Neural crest cell (in vitro differentiated cells): ENCODE results near the gene CHST6. TPM values are rescaled to one million over a fixed set of nuclear protein-coding genes. Genes with fewer than 3 reads are reported as not detected.
"Not testable (repeated sequence)": the region's sequence is repeated elsewhere in the genome, so short reads cannot be mapped to it uniquely, and the experiment has no call there.

Experiments
- DNase-seq: peaks from one replicate; pipeline ENCODE4 v3.0.0; 2021; ENCODE audit warnings: low read depth, mixed read lengths, low spot score
- H3K27ac Mint-ChIP-seq: one replicate; pipeline ENCODE4 v1.8.0; 2021; ENCODE audit warnings: mild to moderate bottlenecking, mixed read lengths; ENCODE audit not compliant: unreplicated experiment
- H3K27me3 Mint-ChIP-seq: 2 replicates; pipeline ENCODE4 v1.8.0; 2021; ENCODE audit warnings: low read depth, mild to moderate bottlenecking, mixed read lengths
- H3K36me3 Mint-ChIP-seq: 2 replicates; pipeline ENCODE4 v1.8.0; 2021; ENCODE audit warnings: low read depth, mild to moderate bottlenecking, mixed read lengths
- H3K4me1 Mint-ChIP-seq: 2 replicates; pipeline ENCODE4 v1.8.0; 2021; ENCODE audit warnings: mixed read lengths
- H3K4me3 Mint-ChIP-seq: one replicate; pipeline ENCODE4 v1.8.0; 2021; ENCODE audit warnings: mild to moderate bottlenecking, mixed read lengths
- H3K9me3 Mint-ChIP-seq: 2 replicates; pipeline ENCODE4 v1.8.0; 2021; ENCODE audit warnings: mixed read lengths
- total RNA-seq: library from RNA; stranded (reverse); gene quantifications from 2 replicates; pipeline ENCODE4 v1.2.1, GENCODE V29; 2021
- TF ChIP-seq, protein P1 (sequence below): fragments of 200-600 bp; sonication (generic); conservative IDR thresholded peaks from 2 replicates; pipeline ENCODE4 v1.5.0; 2021; ENCODE audit warnings: antibody characterized with exemption, mild to moderate bottlenecking

Gene CHST6
- total RNA-seq, 1 donor from 2014 or later: 23.1 TPM

DNA sequence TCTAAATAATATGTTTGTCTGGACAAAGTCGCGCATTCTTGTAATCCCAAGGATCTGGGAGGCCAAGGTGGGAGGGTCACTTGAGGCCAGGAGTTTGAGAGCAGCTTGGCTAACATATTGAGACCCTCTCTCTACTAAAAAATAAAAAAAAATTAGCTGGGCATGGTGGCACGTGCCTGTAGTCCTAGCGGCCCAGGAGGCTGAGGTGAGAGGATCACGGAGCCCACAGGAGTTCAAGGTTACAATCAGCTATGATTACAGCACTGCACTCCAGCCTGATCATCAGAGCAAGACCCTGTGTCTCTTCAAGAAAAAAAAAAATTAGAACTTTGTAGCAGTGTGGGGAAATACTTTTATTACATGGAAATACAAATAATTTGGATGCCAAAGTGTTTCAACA is 6.1 kb upstream of the CHST6 start:
- TF ChIP-seq, protein P1, sequence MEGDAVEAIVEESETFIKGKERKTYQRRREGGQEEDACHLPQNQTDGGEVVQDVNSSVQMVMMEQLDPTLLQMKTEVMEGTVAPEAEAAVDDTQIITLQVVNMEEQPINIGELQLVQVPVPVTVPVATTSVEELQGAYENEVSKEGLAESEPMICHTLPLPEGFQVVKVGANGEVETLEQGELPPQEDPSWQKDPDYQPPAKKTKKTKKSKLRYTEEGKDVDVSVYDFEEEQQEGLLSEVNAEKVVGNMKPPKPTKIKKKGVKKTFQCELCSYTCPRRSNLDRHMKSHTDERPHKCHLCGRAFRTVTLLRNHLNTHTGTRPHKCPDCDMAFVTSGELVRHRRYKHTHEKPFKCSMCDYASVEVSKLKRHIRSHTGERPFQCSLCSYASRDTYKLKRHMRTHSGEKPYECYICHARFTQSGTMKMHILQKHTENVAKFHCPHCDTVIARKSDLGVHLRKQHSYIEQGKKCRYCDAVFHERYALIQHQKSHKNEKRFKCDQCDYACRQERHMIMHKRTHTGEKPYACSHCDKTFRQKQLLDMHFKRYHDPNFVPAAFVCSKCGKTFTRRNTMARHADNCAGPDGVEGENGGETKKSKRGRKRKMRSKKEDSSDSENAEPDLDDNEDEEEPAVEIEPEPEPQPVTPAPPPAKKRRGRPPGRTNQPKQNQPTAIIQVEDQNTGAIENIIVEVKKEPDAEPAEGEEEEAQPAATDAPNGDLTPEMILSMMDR: no peak
- no peaks in the 10 kb centered on the region for H3K36me3 Mint-ChIP-seq
- H3K4me3 Mint-ChIP-seq: no peak overlapping the region
- no peaks in the 10 kb centered on the region for H3K27me3 Mint-ChIP-seq
- no peak overlapping the region for H3K27ac Mint-ChIP-seq
- no peak for DNase-seq
- H3K9me3 Mint-ChIP-seq: no peaks in the 10 kb centered on the region
- H3K4me1 Mint-ChIP-seq: peaks cover 1% of the 10 kb centered on the region

DNA sequence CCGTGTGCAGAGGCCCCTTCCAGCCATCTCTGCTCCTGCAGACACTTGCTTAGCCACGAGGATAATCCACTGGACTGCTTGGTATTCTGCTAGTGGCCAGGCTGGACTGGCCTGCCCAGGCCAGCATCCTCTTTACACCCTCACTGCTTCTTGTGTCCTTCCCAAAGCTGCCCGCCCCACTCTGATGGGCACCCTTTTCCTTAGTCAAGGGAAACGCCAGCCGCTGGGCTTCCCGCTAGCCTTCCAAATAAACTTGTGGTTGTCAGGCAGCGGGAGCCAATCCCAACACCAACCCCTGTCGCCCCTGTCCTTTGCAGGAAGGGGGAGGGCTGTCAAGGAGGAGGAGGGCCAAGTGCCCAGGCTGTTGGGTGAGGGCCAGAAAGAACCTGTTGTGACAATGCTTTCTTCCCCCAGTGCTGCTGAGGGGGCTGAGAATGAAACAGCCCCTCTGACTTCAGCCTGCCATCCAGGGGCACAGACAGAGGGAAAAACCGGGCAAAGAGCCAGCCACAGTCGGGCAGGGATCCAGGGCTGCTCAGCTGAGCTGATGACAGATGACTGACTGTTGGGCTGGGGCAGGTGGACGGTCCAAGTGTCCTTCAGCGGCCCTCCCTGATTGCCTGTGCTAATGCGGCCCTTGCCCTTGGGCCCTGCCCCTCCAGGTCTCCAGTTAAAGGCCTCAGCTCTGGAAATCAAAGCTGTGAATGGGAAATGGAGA is 3.5 kb upstream of the CHST6 start:
- DNase-seq, H3K4me1 Mint-ChIP-seq, H3K27ac Mint-ChIP-seq, H3K4me3 Mint-ChIP-seq, H3K27me3 Mint-ChIP-seq, H3K9me3 Mint-ChIP-seq, H3K36me3 Mint-ChIP-seq: not testable (repeated sequence)

DNA sequence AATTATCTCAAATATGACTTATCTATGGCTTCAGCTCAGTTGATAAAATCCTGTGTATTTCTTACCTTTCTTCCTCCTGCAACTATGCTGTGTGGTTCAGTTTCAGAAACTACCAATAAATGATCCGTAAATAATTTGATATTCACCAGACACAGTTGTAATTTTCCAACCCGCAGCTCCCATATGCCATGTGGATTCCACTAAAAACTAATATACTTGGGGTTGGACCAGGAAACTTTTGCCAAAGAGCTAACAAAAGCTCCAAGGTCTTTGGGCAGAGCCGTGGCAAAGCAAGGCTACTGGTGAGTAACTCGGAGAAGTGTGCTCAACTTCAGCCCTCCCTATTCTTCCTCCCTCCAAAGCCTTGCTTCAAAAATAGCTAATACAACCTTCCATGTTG is 2.3 kb upstream of the CHST6 start:
- no peak overlapping the region for H3K27ac Mint-ChIP-seq
- no peaks in the 10 kb centered on the region for H3K36me3 Mint-ChIP-seq
- DNase-seq: no peak
- peaks cover 8% of the 10 kb centered on the region for H3K27me3 Mint-ChIP-seq
- TF ChIP-seq, protein P1: no peak
- peaks cover 12% of the 10 kb centered on the region for H3K4me1 Mint-ChIP-seq
- no peaks in the 10 kb centered on the region for H3K9me3 Mint-ChIP-seq
- no peak overlapping the region for H3K4me3 Mint-ChIP-seq

DNA sequence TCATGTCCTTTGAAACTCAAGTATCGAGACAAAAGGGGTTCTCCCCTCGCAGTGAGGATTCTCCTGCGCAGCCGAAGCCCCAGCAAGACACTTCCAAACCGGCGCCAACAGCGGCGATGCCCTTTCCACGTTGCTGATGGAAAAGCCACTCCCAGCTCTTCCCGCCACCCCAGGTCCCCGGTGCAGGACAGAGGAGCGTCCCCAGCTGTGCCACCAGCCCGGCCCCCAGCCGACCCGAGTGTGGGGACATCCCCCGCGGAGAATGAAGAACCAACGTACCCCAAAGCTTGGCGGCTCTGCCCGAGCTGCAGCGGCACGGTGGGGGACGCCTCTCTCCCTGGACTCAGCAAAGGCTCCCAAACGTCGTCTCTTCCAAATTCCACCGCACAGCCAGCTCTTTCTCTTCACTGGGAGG is 573 bp downstream of the CHST6 start:
- peak; percentile 18 for DNase-seq
- TF ChIP-seq, protein P1: no peak
- no peaks in the 10 kb centered on the region for H3K36me3 Mint-ChIP-seq
- peaks cover 8% of the 10 kb centered on the region for H3K27me3 Mint-ChIP-seq
- peaks cover 12% of the 10 kb centered on the region for H3K4me1 Mint-ChIP-seq
- H3K27ac Mint-ChIP-seq: peak overlapping the region; percentile 87
- H3K9me3 Mint-ChIP-seq: no peaks in the 10 kb centered on the region
- peak overlapping the region; percentile 91 for H3K4me3 Mint-ChIP-seq

DNA sequence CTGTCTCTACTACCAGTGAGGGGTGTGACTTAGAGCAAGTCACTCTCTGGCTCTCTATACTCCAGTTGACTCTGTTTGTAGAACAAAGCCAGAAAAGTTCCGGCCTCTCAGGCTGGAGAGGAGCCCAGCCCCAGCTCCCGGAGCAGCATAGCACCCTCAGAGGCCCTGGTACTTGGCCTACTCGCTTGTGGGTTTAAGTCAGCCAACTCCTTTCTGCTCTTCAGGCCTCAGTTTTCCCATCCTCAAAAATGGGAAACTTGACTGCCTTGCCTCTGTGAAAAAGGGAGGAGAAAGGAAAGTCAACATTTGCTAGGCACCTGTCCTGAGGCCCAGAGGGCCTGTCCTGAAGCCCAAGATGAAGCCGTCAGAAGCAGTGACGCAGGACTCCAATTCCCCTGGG is 1.1 kb downstream of the CHST6 start:
- H3K27me3 Mint-ChIP-seq: peaks cover 8% of the 10 kb centered on the region
- no peak for DNase-seq
- H3K36me3 Mint-ChIP-seq: no peaks in the 10 kb centered on the region
- TF ChIP-seq, protein P1: no peak
- no peaks in the 10 kb centered on the region for H3K9me3 Mint-ChIP-seq
- peak overlapping the region; percentile 91 for H3K4me3 Mint-ChIP-seq
- no peak overlapping the region for H3K27ac Mint-ChIP-seq
- H3K4me1 Mint-ChIP-seq: peaks cover 12% of the 10 kb centered on the region

DNA sequence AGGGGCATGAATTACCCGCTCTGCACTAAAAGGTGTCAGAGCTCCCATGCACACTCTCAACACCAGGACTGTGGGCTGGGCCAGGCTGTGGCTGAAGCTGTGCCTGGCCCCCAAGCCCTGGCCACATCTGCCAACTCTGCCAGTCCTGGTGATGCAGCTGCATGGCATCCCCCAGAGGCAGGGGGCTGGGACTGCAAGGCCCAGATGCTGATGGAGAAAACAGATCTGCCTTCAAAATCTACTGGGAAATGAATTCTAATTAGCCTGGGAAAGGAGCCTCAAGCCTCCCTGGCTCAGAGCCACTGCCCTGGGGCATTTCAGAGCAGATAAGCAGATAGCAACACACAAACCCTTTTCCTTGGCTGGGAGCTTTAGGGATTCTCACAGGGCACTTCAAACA is 3.4 kb downstream of the CHST6 start:
- DNase-seq: no peak
- Mint-ChIP-seq H3K4me3 (peak overlapping the region; percentile 47), H3K27me3 (peaks cover 8% of the 10 kb centered on the region), H3K4me1 (peaks cover 12% of the 10 kb centered on the region), H3K36me3 (no peaks in the 10 kb centered on the region), H3K9me3 (no peaks in the 10 kb centered on the region), H3K27ac (no peak overlapping the region)
- TF ChIP-seq, protein P1: no peak
